SU-DHL-6 (cell line): ENCODE data around the gene PTPRQ.

Experiments used
- CTCF ChIP-seq: fragments of 200-600 bp; sonication (generic); IDR thresholded peaks from one replicate; pipeline ENCODE4 v1.5.1; 2017; ENCODE audit warnings: antibody characterized with exemption, mild to moderate bottlenecking, low read length, moderate library complexity; ENCODE audit not compliant: insufficient read depth, poor library complexity, severe bottlenecking
- EZH2phosphoT487 ChIP-seq: fragments of 200-600 bp; sonication (generic), shearing (Covaris generic); conservative IDR thresholded peaks from 2 replicates; pipeline ENCODE4 v1.6.1; 2018; ENCODE audit warnings: mild to moderate bottlenecking, antibody characterized with exemption, low read length, moderate library complexity, mixed read lengths

- TF ChIP-seq CTCF = no peak
- TF ChIP-seq EZH2phosphoT487 = no peak
Observed at GRCh38 chr12:80679346-80680131, 235.5 kb downstream of the PTPRQ start.
